PC-9 (cell line): ENCODE data around the gene PTPN14. TPM values are rescaled to one million over a fixed set of nuclear protein-coding genes. Genes with fewer than 3 reads are reported as not detected.

Source experiments
- BruUV-seq: library from RNA; stranded (reverse); fragments of 400-500 nt; replicated peaks from 2 replicates; lab custom pipeline; 2021; lab: Mats Ljungman, UMichigan
- CTCF ChIA-PET: fragments of 300-600 bp; sonication (Branson Sonifier 250); formaldehyde crosslinking; loops from one replicate; lab custom pipeline; 2022; ENCODE audit warnings: antibody characterized with exemption; lab: Charles Lee
- POLR2A ChIA-PET: fragments of 300-600 bp; sonication (Branson Sonifier 250); formaldehyde crosslinking; loops from one replicate; lab custom pipeline; 2022; ENCODE audit warnings: antibody characterized with exemption; ENCODE audit not compliant: unreplicated experiment; lab: Charles Lee
- DNase-seq, 2 experiments: peaks; one replicate each; pipeline versions ENCODE4 v3.0.0 to v3.0.0-alpha.2; 2015 to 2022; ENCODE audit warnings: mixed read lengths in 1 of 2
- H2AFZ ChIP-seq: fragments of 200-600 bp; sonication (generic); 2 replicates; pipeline ENCODE4 v1.8.1; 2017; ENCODE audit warnings: antibody characterized with exemption
- H3F3A ChIP-seq: fragments of 200-600 bp; sonication (generic); 2 replicates; pipeline ENCODE4 v1.8.1; 2017; ENCODE audit warnings: antibody characterized with exemption, mild to moderate bottlenecking, low read depth; ENCODE audit not compliant: insufficient read depth
- H3K27ac ChIP-seq: fragments of 200-600 bp; sonication (generic); 2 replicates; pipeline ENCODE4 v1.6.1; 2016; ENCODE audit warnings: mixed run types
- H3K27me3 ChIP-seq: fragments of 200-600 bp; sonication (generic); 2 replicates; pipeline ENCODE4 v1.6.1; 2016; ENCODE audit warnings: low read depth, mixed run types; ENCODE audit not compliant: insufficient read depth
- H3K36me3 ChIP-seq: fragments of 200-600 bp; sonication (generic); 2 replicates; pipeline ENCODE4 v1.6.1; 2016; ENCODE audit warnings: low read depth, mixed run types
- H3K4me1 ChIP-seq: fragments of 200-600 bp; sonication (generic); replicated peaks from 2 replicates; pipeline ENCODE4 v1.6.1; 2016; ENCODE audit warnings: mixed run types; ENCODE audit not compliant: insufficient read depth
- H3K4me2 ChIP-seq: fragments of 200-600 bp; sonication (generic); 2 replicates; pipeline ENCODE4 v1.6.1; 2017; ENCODE audit warnings: mixed run types
- H3K4me3 ChIP-seq: fragments of 200-600 bp; sonication (generic); 2 replicates; pipeline ENCODE4 v1.6.1; 2016; ENCODE audit warnings: mixed run types
- H3K79me2 ChIP-seq: fragments of 200-600 bp; sonication (generic); 2 replicates; pipeline ENCODE4 v1.6.1; 2017; ENCODE audit warnings: low read depth, mixed run types
- H3K9me2 ChIP-seq: fragments of 200-600 bp; sonication (generic); 2 replicates; pipeline ENCODE4 v1.8.1; 2017; ENCODE audit warnings: mild to moderate bottlenecking; ENCODE audit not compliant: insufficient read depth
- H3K9me3 ChIP-seq: fragments of 200-600 bp; sonication (generic); 2 replicates; pipeline ENCODE4 v1.8.1; 2016; ENCODE audit warnings: low read depth; ENCODE audit not compliant: insufficient read depth
- H4K20me1 ChIP-seq: fragments of 200-600 bp; sonication (generic); 2 replicates; pipeline ENCODE4 v1.8.1; 2017; ENCODE audit not compliant: insufficient read depth
- EZH2 ChIP-seq: fragments of 200-600 bp; sonication (generic); IDR thresholded peaks from 2 replicates; pipeline ENCODE4 v1.8.0; 2017; ENCODE audit warnings: antibody characterized with exemption, low read depth
- intact Hi-C: fragments of 100-400 bp; cut with micrococcal nuclease; formaldehyde crosslinking; loops from one replicate; pipeline ENCODE4 v1.10.0; 2022; ENCODE audit not compliant: unreplicated experiment
- total RNA-seq: library from RNA; stranded (reverse); gene quantifications from 2 replicates; pipeline ENCODE4 v1.2.3, GENCODE V29; 2021
- TF ChIP-seq, protein P1 (sequence below): fragments of 200-600 bp; sonication (generic); conservative IDR thresholded peaks from 2 replicates; pipeline ENCODE4 v1.6.1; 2017; ENCODE audit warnings: mixed run types, antibody characterized with exemption, mild to moderate bottlenecking, moderate library complexity

The PTPN14 gene
- total RNA-seq, 1 experiment from 2014 or later = 78.9 TPM

DNA sequence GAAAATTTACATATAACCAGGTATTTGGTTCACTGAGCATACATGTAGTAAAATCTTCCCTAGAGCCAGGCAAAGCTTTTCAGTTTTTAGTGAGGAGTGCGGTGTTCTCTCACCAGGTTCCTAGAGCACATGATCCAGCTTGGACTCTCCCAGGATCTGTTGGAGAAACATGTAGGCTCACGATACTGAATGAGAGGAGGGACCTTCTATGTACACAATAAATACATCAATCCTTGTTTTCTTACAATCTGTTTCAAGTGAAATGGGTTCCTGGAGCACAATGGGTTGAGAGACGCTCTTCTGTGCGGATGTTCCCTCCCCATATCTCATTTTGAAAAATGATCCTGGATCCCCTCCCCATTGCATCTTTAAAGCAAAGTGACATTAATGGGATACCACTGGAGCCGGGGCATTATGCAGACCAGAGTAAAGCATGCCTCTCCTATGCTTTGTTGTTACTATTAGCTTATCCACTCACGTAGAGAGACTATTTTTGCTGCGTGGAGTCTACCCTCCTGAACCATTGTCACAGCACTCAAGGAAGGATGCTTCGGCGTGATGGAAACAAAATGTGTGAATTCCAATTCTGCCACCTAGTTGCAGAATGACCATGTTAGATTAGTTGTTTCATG is 251.1 kb downstream of the PTPN14 start:
- no peaks in the 10 kb centered on the region for H3K27me3 ChIP-seq
- intact Hi-C loops = no loop called here
- peaks cover 23% of the 10 kb centered on the region; the same call in 1 of the 2 replicates for H3K79me2 ChIP-seq
- ChIA-PET CTCF (interaction anchor here (0.6 kb wide), 1 partner anchor 25 kb away, joined by 3 read pairs; no protein-coding TSS in a partner anchor), POLR2A (no interaction called here)
- no peaks in the 10 kb centered on the region for H4K20me1 ChIP-seq
- H3K36me3 ChIP-seq = no peaks in the 10 kb centered on the region
- peaks cover 27% of the 10 kb centered on the region for H3K4me1 ChIP-seq
- peaks cover 18% of the 10 kb centered on the region; the same call in 1 of the 2 replicates for H3F3A ChIP-seq
- no peaks in the 10 kb centered on the region for H3K9me3 ChIP-seq
- no TSS peak for BruUV-seq
- no peak overlapping the region for H3K4me3 ChIP-seq
- no peak for DNase-seq
- H3K4me2 ChIP-seq = no peak overlapping the region
- H2AFZ ChIP-seq = no peak overlapping the region
- no peaks in the 10 kb centered on the region; the same call in 1 of the 2 replicates for H3K9me2 ChIP-seq
- TF ChIP-seq, protein P1, sequence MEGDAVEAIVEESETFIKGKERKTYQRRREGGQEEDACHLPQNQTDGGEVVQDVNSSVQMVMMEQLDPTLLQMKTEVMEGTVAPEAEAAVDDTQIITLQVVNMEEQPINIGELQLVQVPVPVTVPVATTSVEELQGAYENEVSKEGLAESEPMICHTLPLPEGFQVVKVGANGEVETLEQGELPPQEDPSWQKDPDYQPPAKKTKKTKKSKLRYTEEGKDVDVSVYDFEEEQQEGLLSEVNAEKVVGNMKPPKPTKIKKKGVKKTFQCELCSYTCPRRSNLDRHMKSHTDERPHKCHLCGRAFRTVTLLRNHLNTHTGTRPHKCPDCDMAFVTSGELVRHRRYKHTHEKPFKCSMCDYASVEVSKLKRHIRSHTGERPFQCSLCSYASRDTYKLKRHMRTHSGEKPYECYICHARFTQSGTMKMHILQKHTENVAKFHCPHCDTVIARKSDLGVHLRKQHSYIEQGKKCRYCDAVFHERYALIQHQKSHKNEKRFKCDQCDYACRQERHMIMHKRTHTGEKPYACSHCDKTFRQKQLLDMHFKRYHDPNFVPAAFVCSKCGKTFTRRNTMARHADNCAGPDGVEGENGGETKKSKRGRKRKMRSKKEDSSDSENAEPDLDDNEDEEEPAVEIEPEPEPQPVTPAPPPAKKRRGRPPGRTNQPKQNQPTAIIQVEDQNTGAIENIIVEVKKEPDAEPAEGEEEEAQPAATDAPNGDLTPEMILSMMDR = no peak
- TF ChIP-seq EZH2 = no peak
- no peak overlapping the region for H3K27ac ChIP-seq

Other genes with a start within 250 kb of the PTPN14 start
- gene CENPF, start 51.6 kb upstream of the PTPN14 start, total RNA-seq = 102 and 156 TPM in 2 replicates